IPS-20b (cell line): Measurements from ENCODE around the gene SYNGR1.
"Not testable (repeated sequence)": the region's sequence is repeated elsewhere in the genome, so short reads cannot be mapped to it uniquely, and the experiment has no call there.

Experiments used
- H3K27ac ChIP-seq: one replicate; pipeline ENCODE4 v1.5.1; 2013; ENCODE audit warnings: low read length
- H3K27me3 ChIP-seq: 2 replicates; pipeline ENCODE4 v1.6.1; 2013; ENCODE audit warnings: mild to moderate bottlenecking, low read length, inconsistent platforms; ENCODE audit not compliant: insufficient read depth
- H3K36me3 ChIP-seq: 2 replicates; pipeline ENCODE4 v1.6.1; 2013; ENCODE audit warnings: low read depth, mild to moderate bottlenecking, inconsistent platforms, low read length, moderate library complexity; ENCODE audit not compliant: insufficient read depth
- H3K4me1 ChIP-seq: 2 replicates; pipeline ENCODE4 v1.6.1; 2013; ENCODE audit warnings: mild to moderate bottlenecking, control low read depth, inconsistent platforms, low read length, moderate library complexity; ENCODE audit not compliant: insufficient read depth
- H3K4me3 ChIP-seq: 2 replicates; pipeline ENCODE4 v1.5.1; 2013; ENCODE audit warnings: mild to moderate bottlenecking, low read length, inconsistent platforms
- H3K9ac ChIP-seq: 2 replicates; pipeline ENCODE4 v1.6.1; 2013; ENCODE audit warnings: low read depth, mild to moderate bottlenecking, inconsistent platforms, low read length, moderate library complexity
- H3K9me3 ChIP-seq: 2 replicates; pipeline ENCODE4 v1.6.1; 2013; ENCODE audit warnings: mild to moderate bottlenecking, low read depth, low read length, inconsistent platforms; ENCODE audit not compliant: insufficient read depth

Gene SYNGR1

GRCh38 chr22:39355805-39356204 is 6.0 kb downstream of the SYNGR1 start:
- not testable (repeated sequence) for H3K27ac ChIP-seq, H3K27me3 ChIP-seq, H3K9me3 ChIP-seq, H3K9ac ChIP-seq, H3K4me3 ChIP-seq, H3K36me3 ChIP-seq
- peaks cover 20% of the 10 kb centered on the region for H3K4me1 ChIP-seq

- no peaks in the 10 kb centered on the region for H3K27me3 ChIP-seq
- no peak overlapping the region for H3K27ac ChIP-seq
- no peak overlapping the region for H3K4me3 ChIP-seq
- H3K9ac ChIP-seq = no peak overlapping the region
- H3K4me1 ChIP-seq = peaks cover 18% of the 10 kb centered on the region; the same call in 1 of the 2 replicates
- H3K36me3 ChIP-seq = no peaks in the 10 kb centered on the region
- no peaks in the 10 kb centered on the region for H3K9me3 ChIP-seq
These were observed 6.7 kb downstream of the SYNGR1 start for GRCh38 chr22:39356464-39356863.

- not testable (repeated sequence) for H3K4me3 ChIP-seq, H3K9me3 ChIP-seq, H3K36me3 ChIP-seq, H3K9ac ChIP-seq, H3K27me3 ChIP-seq, H3K27ac ChIP-seq
- H3K4me1 ChIP-seq = peaks cover 15% of the 10 kb centered on the region; the same call in 1 of the 2 replicates
These were observed 7.6 kb downstream of the SYNGR1 start for GRCh38 chr22:39357110-39358108.

- not testable (repeated sequence) for H3K4me3 ChIP-seq, H3K27me3 ChIP-seq, H3K9me3 ChIP-seq, H3K36me3 ChIP-seq, H3K27ac ChIP-seq, H3K9ac ChIP-seq
- peaks cover 19% of the 10 kb centered on the region; the same call in 1 of the 2 replicates for H3K4me1 ChIP-seq
These were observed 8.4 kb downstream of the SYNGR1 start for GRCh38 chr22:39358197-39358596.

GRCh38 chr22:39359659-39360195 is 9.9 kb downstream of the SYNGR1 start:
- Histone ChIP-seq H3K27ac (no peak overlapping the region), H3K9me3 (no peaks in the 10 kb centered on the region), H3K9ac (no peak overlapping the region), H3K27me3 (no peaks in the 10 kb centered on the region), H3K4me3 (no peak overlapping the region), H3K4me1 (peaks cover 19% of the 10 kb centered on the region; the same call in 1 of the 2 replicates), H3K36me3 (no peaks in the 10 kb centered on the region)

- Histone ChIP-seq H3K4me1 (peaks cover 19% of the 10 kb centered on the region; the same call in 1 of the 2 replicates), H3K27ac (no peak overlapping the region), H3K36me3 (no peaks in the 10 kb centered on the region), H3K27me3 (no peaks in the 10 kb centered on the region), H3K9me3 (no peaks in the 10 kb centered on the region), H3K4me3 (no peak overlapping the region), H3K9ac (no peak overlapping the region)
These were observed 10.5 kb downstream of the SYNGR1 start for GRCh38 chr22:39360242-39360641.

GRCh38 chr22:39360674-39361413 is 11.1 kb downstream of the SYNGR1 start:
- peaks cover 19% of the 10 kb centered on the region; the same call in 1 of the 2 replicates for H3K4me1 ChIP-seq
- no peaks in the 10 kb centered on the region for H3K9me3 ChIP-seq
- peak overlapping the region; percentile 3; the same call in 1 of the 2 replicates for H3K4me3 ChIP-seq
- no peaks in the 10 kb centered on the region for H3K27me3 ChIP-seq
- H3K27ac ChIP-seq = no peak overlapping the region
- H3K36me3 ChIP-seq = no peaks in the 10 kb centered on the region
- peak overlapping the region; percentile 3; the same call in 1 of the 2 replicates for H3K9ac ChIP-seq

- Histone ChIP-seq H3K36me3 (no peaks in the 10 kb centered on the region), H3K9me3 (no peaks in the 10 kb centered on the region), H3K27me3 (no peaks in the 10 kb centered on the region), H3K4me3 (no peak overlapping the region), H3K27ac (no peak overlapping the region), H3K9ac (peak overlapping the region; percentile 70; the same call in 1 of the 2 replicates), H3K4me1 (peaks cover 19% of the 10 kb centered on the region; the same call in 1 of the 2 replicates)
These were observed 11.7 kb downstream of the SYNGR1 start for GRCh38 chr22:39361496-39361895.

GRCh38 chr22:39362271-39362670 is 12.5 kb downstream of the SYNGR1 start:
- peak overlapping the region; percentile 70; the same call in 1 of the 2 replicates for H3K9ac ChIP-seq
- H3K27me3 ChIP-seq = no peaks in the 10 kb centered on the region

GRCh38 chr22:39362932-39363331 is 13.1 kb downstream of the SYNGR1 start:
- H3K36me3 ChIP-seq = no peaks in the 10 kb centered on the region
- peak overlapping the region; percentile 36 for H3K27ac ChIP-seq
- H3K9ac ChIP-seq = peak overlapping the region; percentile 70; the same call in 1 of the 2 replicates
- H3K27me3 ChIP-seq = no peaks in the 10 kb centered on the region
- H3K4me1 ChIP-seq = peaks cover 19% of the 10 kb centered on the region; the same call in 1 of the 2 replicates
- H3K4me3 ChIP-seq = no peak overlapping the region
- no peaks in the 10 kb centered on the region for H3K9me3 ChIP-seq

More at GRCh38 chr22:39362271-39362670, 12.5 kb downstream of the SYNGR1 start:
- H3K4me1 ChIP-seq = peaks cover 19% of the 10 kb centered on the region; the same call in 1 of the 2 replicates
- H3K36me3 ChIP-seq = no peaks in the 10 kb centered on the region
- peak overlapping the region; percentile 36 for H3K27ac ChIP-seq
- no peak overlapping the region for H3K4me3 ChIP-seq
- H3K9me3 ChIP-seq = no peaks in the 10 kb centered on the region

- no peaks in the 10 kb centered on the region for H3K27me3 ChIP-seq
- no peak overlapping the region for H3K9ac ChIP-seq
- no peaks in the 10 kb centered on the region for H3K9me3 ChIP-seq
- no peak overlapping the region for H3K4me3 ChIP-seq
- no peak overlapping the region for H3K27ac ChIP-seq
- H3K4me1 ChIP-seq = peaks cover 19% of the 10 kb centered on the region; the same call in 1 of the 2 replicates
- no peaks in the 10 kb centered on the region for H3K36me3 ChIP-seq
These were observed 14.1 kb downstream of the SYNGR1 start for GRCh38 chr22:39363751-39364515.
